GM21447 (cell line): Measurements from ENCODE around the gene NOLC1.

Experiments
- ATAC-seq: cut with Tn5 transposase; IDR thresholded peaks from one replicate; pipeline ENCODE4 v1.9.1; 2021; ENCODE audit not compliant: unreplicated experiment

NOLC1 gene

GRCh38 chr10:102200751-102201640, 48.8 kb downstream of the NOLC1 start:
- no peak for ATAC-seq

GRCh38 chr10:102202386-102202785, 50.2 kb downstream of the NOLC1 start:
- no peak for ATAC-seq

GRCh38 chr10:102208311-102209035, 56.3 kb downstream of the NOLC1 start:
- ATAC-seq = no peak

- no peak for ATAC-seq
Measured at GRCh38 chr10:102211615-102212299, 59.6 kb downstream of the NOLC1 start.
